IMR-90 (cell line): ENCODE measurements around the gene FBXW8. TPM values are rescaled to one million over a fixed set of nuclear protein-coding genes. Genes with fewer than 3 reads are reported as not detected.
A peak's percentile ranks its signal among the peaks of the same experiment; 100 is the strongest.

Experiments used
- ATAC-seq: fragments of 200-7000 bp; cut with Tn5 transposase; 2 replicates; pipeline ENCODE4 v1.9.1; 2020; ENCODE audit warnings: low read depth, mild to moderate bottlenecking, moderate library complexity
- BruUV-seq: library from RNA; stranded (reverse); fragments of 400-500 nt; replicated peaks from 2 replicates; lab custom pipeline; 2021; lab: Mats Ljungman, UMichigan
- CTCF ChIA-PET: fragments of 300-600 bp; formaldehyde crosslinking; extraction: SDS; loops from one replicate; lab custom pipeline; 2021; ENCODE audit warnings: antibody characterized with exemption; lab: Yijun Ruan, JAX
- POLR2A ChIA-PET: fragments of 300-600 bp; sonication (Branson Sonifier 250); formaldehyde crosslinking; loops from one replicate; lab custom pipeline; 2022; ENCODE audit warnings: antibody characterized with exemption; ENCODE audit not compliant: unreplicated experiment; lab: Charles Lee
- DNase-seq: peaks from one replicate; pipeline ENCODE4 v3.0.0; 2013
- H2AFZ ChIP-seq: replicated peaks from 2 replicates; pipeline ENCODE3; 2013; ENCODE audit warnings: low read length, mild to moderate bottlenecking; ENCODE audit not compliant: poor library complexity
- H2AK5ac ChIP-seq: 2 replicates; pipeline ENCODE4 v1.6.1; 2013; ENCODE audit warnings: low read depth, low read length, inconsistent platforms
- H2AK9ac ChIP-seq: replicated peaks from 2 replicates; pipeline ENCODE3; 2013; ENCODE audit warnings: mild to moderate bottlenecking, low read depth, low read length, moderate library complexity; ENCODE audit not compliant: poor library complexity
- H2BK120ac ChIP-seq: 2 replicates; pipeline ENCODE4 v1.6.1; 2013; ENCODE audit warnings: low read depth, low read length, inconsistent platforms
- H2BK15ac ChIP-seq: 3 replicates; pipeline ENCODE4 v1.6.1; 2013; ENCODE audit warnings: low read depth, low read length, inconsistent platforms
- H2BK20ac ChIP-seq: 2 replicates; pipeline ENCODE4 v1.6.1; 2013; ENCODE audit warnings: low read depth, mild to moderate bottlenecking, inconsistent platforms, low read length, moderate library complexity
- H2BK5ac ChIP-seq: 2 replicates; pipeline ENCODE4 v1.6.1; 2013; ENCODE audit warnings: mild to moderate bottlenecking, low read depth, low read length, inconsistent platforms; ENCODE audit not compliant: poor library complexity, severe bottlenecking
- H3K14ac ChIP-seq: replicated peaks from 2 replicates; pipeline ENCODE4 v1.6.1; 2013; ENCODE audit warnings: low read depth, low read length, inconsistent platforms
- H3K18ac ChIP-seq: 2 replicates; pipeline ENCODE4 v1.6.1; 2013; ENCODE audit warnings: low read depth, low read length, control low read depth
- H3K23ac ChIP-seq: 2 replicates; pipeline ENCODE4 v1.6.1; 2013; ENCODE audit warnings: low read depth, low read length, inconsistent platforms
- H3K27ac ChIP-seq: 2 replicates; pipeline ENCODE4 v1.5.1; 2013; ENCODE audit warnings: mild to moderate bottlenecking, control low read depth, low read length; ENCODE audit not compliant: insufficient read depth
- H3K27me3 ChIP-seq: 2 replicates; pipeline ENCODE4 v1.6.1; 2013; ENCODE audit warnings: low read length; ENCODE audit not compliant: control insufficient read depth, insufficient read depth
- H3K36me3 ChIP-seq: 2 replicates; pipeline ENCODE4 v1.6.1; 2013; ENCODE audit warnings: low read length, mixed read lengths; ENCODE audit not compliant: control insufficient read depth, insufficient read depth
- H3K4ac ChIP-seq: 2 replicates; pipeline ENCODE4 v1.6.1; 2013; ENCODE audit warnings: low read depth, low read length, inconsistent platforms
- H3K4me1 ChIP-seq: 2 replicates; pipeline ENCODE4 v1.6.1; 2013; ENCODE audit warnings: low read length, mixed read lengths; ENCODE audit not compliant: control insufficient read depth, insufficient read depth
- H3K4me2 ChIP-seq: 2 replicates; pipeline ENCODE4 v1.6.1; 2013; ENCODE audit warnings: low read depth, mild to moderate bottlenecking, control low read depth, low read length, moderate library complexity
- H3K4me3 ChIP-seq: 2 replicates; pipeline ENCODE4 v1.5.1; 2013; ENCODE audit warnings: low read depth, mild to moderate bottlenecking, control low read depth, low read length, moderate library complexity; ENCODE audit not compliant: insufficient read depth
- H3K56ac ChIP-seq: 2 replicates; pipeline ENCODE4 v1.6.1; 2013; ENCODE audit warnings: low read length, inconsistent platforms; ENCODE audit not compliant: insufficient read depth; ENCODE audit errors: extremely low read depth
- H3K79me1 ChIP-seq, 2 experiments: 2 replicates each; pipeline ENCODE4 v1.6.1; 2013; ENCODE audit warnings: low read length in 2 of 2, inconsistent platforms in 1 of 2, low read depth in 1 of 2
- H3K9ac ChIP-seq: 2 replicates; pipeline ENCODE4 v1.6.1; 2013; ENCODE audit warnings: low read depth, low read length, control low read depth
- H3K9me1 ChIP-seq: 2 replicates; pipeline ENCODE4 v1.6.1; 2013; ENCODE audit warnings: low read length, inconsistent platforms; ENCODE audit not compliant: insufficient read depth
- H3K9me3 ChIP-seq: 2 replicates; pipeline ENCODE4 v1.6.1; 2013; ENCODE audit warnings: low read length; ENCODE audit not compliant: control insufficient read depth, insufficient read depth
- H4K20me1 ChIP-seq: 2 replicates; pipeline ENCODE4 v1.6.1; 2013; ENCODE audit warnings: low read length, inconsistent platforms; ENCODE audit not compliant: insufficient read depth
- H4K5ac ChIP-seq: 2 replicates; pipeline ENCODE4 v1.6.1; 2013; ENCODE audit warnings: mild to moderate bottlenecking, low read depth, low read length, control low read depth
- H4K8ac ChIP-seq, 2 experiments: 2 replicates each; pipeline ENCODE4 v1.6.1; 2013; ENCODE audit warnings: low read depth in 2 of 2, low read length in 2 of 2, control low read depth in 1 of 2, inconsistent platforms in 1 of 2
- H4K91ac ChIP-seq: 2 replicates; pipeline ENCODE4 v1.6.1; 2013; ENCODE audit warnings: low read depth, low read length, inconsistent platforms; ENCODE audit not compliant: insufficient read depth
- CEBPB ChIP-seq: IDR thresholded peaks from 2 replicates; pipeline ENCODE4 v1.6.1; 2012; ENCODE audit warnings: low read depth, low read length, improper control_type of control experiment
- MAFK ChIP-seq: IDR thresholded peaks from 2 replicates; pipeline ENCODE4 v1.6.1; 2012; ENCODE audit warnings: low read depth, low read length, improper control_type of control experiment
- MAZ ChIP-seq: IDR thresholded peaks from 2 replicates; pipeline ENCODE4 v1.6.1; 2012; ENCODE audit warnings: low read depth, mild to moderate bottlenecking, low read length, improper control_type of control experiment, moderate library complexity, borderline replicate concordance
- WGBS, 2 experiments: methylation state at CpG; one replicate each; pipeline versions ENCODE4 v1.1.5 to v1.1.7; 2013; ENCODE audit warnings: missing lambda C conversion rate in 2 of 2; ENCODE audit not compliant: insufficient read length in 1 of 2; ENCODE audit errors: extremely low coverage in 2 of 2; 5-methylcytosine and 5-hydroxymethylcytosine counted together
- dilution Hi-C: fragments of 300-500 bp; cut with HindIII; formaldehyde crosslinking; loops from one replicate; pipeline ENCODE4 v1.14.3; 2018; ENCODE audit warnings: low sequenced_read_pairs; ENCODE audit not compliant: unreplicated experiment
- in situ Hi-C: fragments of 300-500 bp; cut with MboI; formaldehyde crosslinking; loops from 3 replicates; pipeline ENCODE4 v1.14.3; 2019; ENCODE audit warnings: low sequenced_read_pairs, inconsistent platforms, mixed read lengths
- intact Hi-C: fragments of 100-400 bp; cut with micrococcal nuclease; formaldehyde crosslinking; loops from 2 replicates; pipeline ENCODE4 v1.10.0; 2022
- polyA plus RNA-seq, 3 experiments: library from polyadenylated mRNA; depleted of rRNA; stranded (reverse); fragments of >200 nt; gene quantifications; 2 replicates each; pipeline ENCODE4 v1.2.3, GENCODE V29; 2012; ENCODE audit warnings: low replicate concordance in 1 of 3
- total RNA-seq: library from RNA; depleted of rRNA; stranded (reverse); fragments of >200 nt; gene quantifications from 2 replicates; pipeline ENCODE4 v1.2.3, GENCODE V29; 2012

Gene FBXW8
- total and polyA plus RNA-seq, 2 of the 4 experiments (the other 2 are of a cell fraction), result 20.3 to 25.8 TPM

GRCh38 chr12:117022465-117022864 lies 111.7 kb downstream of the FBXW8 start:
- Histone ChIP-seq H3K4me3 (no peak overlapping the region), H2AK5ac (no peak overlapping the region), H3K23ac (no peak overlapping the region), H3K4me2 (no peak overlapping the region), H3K9me1 (no peaks in the 10 kb centered on the region), H3K36me3 (peaks cover 47% of the 10 kb centered on the region), H3K9me3 (no peaks in the 10 kb centered on the region), H2BK120ac (no peak overlapping the region), H3K18ac (no peak overlapping the region), H3K27me3 (no peaks in the 10 kb centered on the region), H3K9ac (no peak overlapping the region), H4K5ac (no peak overlapping the region), H2AFZ (no peak overlapping the region), H3K14ac (no peak overlapping the region), H4K91ac (no peak overlapping the region), H3K4ac (no peak overlapping the region), H2BK5ac (no peak overlapping the region), H3K79me1 (peaks cover 5 to 32% of the 10 kb centered on the region in 2 experiments), H4K20me1 (peaks cover 39% of the 10 kb centered on the region), H2BK20ac (no peak overlapping the region), H2AK9ac (no peak overlapping the region), H3K4me1 (no peaks in the 10 kb centered on the region; the same call in 1 of the 2 replicates), H3K56ac (no peak overlapping the region), H3K27ac (no peak overlapping the region), H4K8ac (no peak overlapping the region), H2BK15ac (no peak overlapping the region)
- no peak for DNase-seq
- CTCF ChIA-PET, result interaction anchor here (0.6 kb wide), 1 partner anchor 21 kb away, joined by 4 read pairs; no protein-coding TSS in a partner anchor
- WGBS, 2 experiments, result 80% methylated on average over 1 of the region's 6 CpGs; no CpG with 5 or more reads in 1 of the 2 experiments
- no peak for ATAC-seq
- TF ChIP-seq MAFK (no peak), MAZ (no peak), CEBPB (0 out of 2 replicates have a peak, but pooled peaks have one; percentile 1)
- BruUV-seq, result no TSS peak
- dilution Hi-C loops, result no loop called here
- in situ Hi-C loops, result no loop called here
- POLR2A ChIA-PET, result no interaction called here
- intact Hi-C loops, result no loop called here
